Measurements from ENCODE around the gene SLC4A1. TPM values are rescaled to one million over a fixed set of nuclear protein-coding genes. Genes with fewer than 3 reads are reported as not detected.

The SLC4A1 gene
- total and polyA plus RNA-seq, 10 donors = 0.04 to 315 (median 10.3) TPM

DNA sequence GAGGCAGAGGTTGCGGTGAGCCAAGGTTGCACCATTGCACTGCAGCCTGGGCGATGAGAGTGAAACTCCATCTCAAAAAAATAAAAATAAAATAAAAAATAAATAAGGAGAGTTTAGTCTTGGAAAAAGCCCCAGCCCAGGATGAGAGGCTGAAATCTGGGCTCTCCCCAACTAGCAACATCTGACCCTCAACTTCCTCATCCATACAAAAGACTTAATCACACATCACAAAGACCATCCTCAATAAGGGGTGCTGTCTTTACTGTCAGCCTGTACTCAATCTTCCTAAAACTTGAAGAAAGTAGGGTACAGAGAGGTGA is 11.4 kb upstream of the SLC4A1 start:
- Histone ChIP-seq H3K36me3 (no peaks in the 10 kb centered on the region), H3K4me1 (peaks cover 12 to 33% (median 25%) of the 10 kb centered on the region in 6 donors), H3K27ac (peak overlapping the region in 7 of 8 donors; percentile 61 to 87 (median 80)), H3K9me3 (no peaks in the 10 kb centered on the region), H3K27me3 (replicated peaks in 1 of 7) (no peaks in the 10 kb centered on the region), H3K4me3 (peak overlapping the region in 1 of 8 donors; percentile 17)
- WGBS, 5 donors = 75 to 90% (median 86%) methylated on average over 2 of the region's 2 CpGs
- TF ChIP-seq POLR2A (IDR thresholded peaks at IDR 0.05) (no peak), POLR2AphosphoS5 (IDR thresholded peaks at IDR 0.05) (no peak)
- TF ChIP-seq, protein P1, sequence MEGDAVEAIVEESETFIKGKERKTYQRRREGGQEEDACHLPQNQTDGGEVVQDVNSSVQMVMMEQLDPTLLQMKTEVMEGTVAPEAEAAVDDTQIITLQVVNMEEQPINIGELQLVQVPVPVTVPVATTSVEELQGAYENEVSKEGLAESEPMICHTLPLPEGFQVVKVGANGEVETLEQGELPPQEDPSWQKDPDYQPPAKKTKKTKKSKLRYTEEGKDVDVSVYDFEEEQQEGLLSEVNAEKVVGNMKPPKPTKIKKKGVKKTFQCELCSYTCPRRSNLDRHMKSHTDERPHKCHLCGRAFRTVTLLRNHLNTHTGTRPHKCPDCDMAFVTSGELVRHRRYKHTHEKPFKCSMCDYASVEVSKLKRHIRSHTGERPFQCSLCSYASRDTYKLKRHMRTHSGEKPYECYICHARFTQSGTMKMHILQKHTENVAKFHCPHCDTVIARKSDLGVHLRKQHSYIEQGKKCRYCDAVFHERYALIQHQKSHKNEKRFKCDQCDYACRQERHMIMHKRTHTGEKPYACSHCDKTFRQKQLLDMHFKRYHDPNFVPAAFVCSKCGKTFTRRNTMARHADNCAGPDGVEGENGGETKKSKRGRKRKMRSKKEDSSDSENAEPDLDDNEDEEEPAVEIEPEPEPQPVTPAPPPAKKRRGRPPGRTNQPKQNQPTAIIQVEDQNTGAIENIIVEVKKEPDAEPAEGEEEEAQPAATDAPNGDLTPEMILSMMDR (IDR thresholded peaks at IDR 0.05 in 8 of 11, conservative IDR thresholded peaks at IDR 0.05 in 3 of 11) = no peak
- intact Hi-C loops (cut with DNase I; ENCODE audit: low total_unique reads) = loop anchor here (10.0 kb wide), 1 partner anchor 55 kb away; no protein-coding TSS in a partner anchor
- DNase-seq = no peak

- H3K4me1 ChIP-seq = peaks cover 12 to 33% (median 25%) of the 10 kb centered on the region in 6 donors
- WGBS, 5 donors = 75 to 93% (median 90%) methylated on average over 4 of the region's 4 CpGs
Measured at GRCh38 chr17:44277976-44278375, 10.0 kb upstream of the SLC4A1 start.

GRCh38 chr17:44273607-44274006 is 5.7 kb upstream of the SLC4A1 start:
- Histone ChIP-seq H3K4me1 (peaks cover 0 to 12% (median under 1%) of the 10 kb centered on the region in 6 donors), H3K27me3 (replicated peaks in 1 of 7) (no peaks in the 10 kb centered on the region), H3K27ac (no peak overlapping the region), H3K9me3 (no peaks in the 10 kb centered on the region), H3K4me3 (no peak overlapping the region), H3K36me3 (no peaks in the 10 kb centered on the region)
- 93 to 97% (median 94%) methylated on average over 5 of the region's 5 CpGs for WGBS, 5 donors
- DNase-seq = no peak
- no peak for TF ChIP-seq POLR2AphosphoS5 (IDR thresholded peaks at IDR 0.05)
- TF ChIP-seq, protein P1 (IDR thresholded peaks at IDR 0.05 in 8 of 11, conservative IDR thresholded peaks at IDR 0.05 in 3 of 11) = no peak
- TF ChIP-seq POLR2A (IDR thresholded peaks at IDR 0.05) = no peak
- intact Hi-C loops (cut with DNase I; ENCODE audit: low total_unique reads) = loop anchor here (10.0 kb wide), 1 partner anchor 49 kb away; no protein-coding TSS in a partner anchor

More at GRCh38 chr17:44277976-44278375, 10.0 kb upstream of the SLC4A1 start:
- DNase-seq = no peak
- Histone ChIP-seq H3K27me3 (replicated peaks in 1 of 7) (no peaks in the 10 kb centered on the region), H3K4me3 (no peak overlapping the region), H3K9me3 (no peaks in the 10 kb centered on the region), H3K27ac (no peak overlapping the region), H3K36me3 (no peaks in the 10 kb centered on the region)
- TF ChIP-seq POLR2AphosphoS5 (IDR thresholded peaks at IDR 0.05) (no peak), POLR2A (IDR thresholded peaks at IDR 0.05) (no peak)
- TF ChIP-seq, protein P1 (IDR thresholded peaks at IDR 0.05 in 8 of 11, conservative IDR thresholded peaks at IDR 0.05 in 3 of 11) = no peak
- intact Hi-C loops (cut with DNase I; ENCODE audit: low total_unique reads) = loop anchor here (10.0 kb wide), 1 partner anchor 53 kb away; no protein-coding TSS in a partner anchor

DNA sequence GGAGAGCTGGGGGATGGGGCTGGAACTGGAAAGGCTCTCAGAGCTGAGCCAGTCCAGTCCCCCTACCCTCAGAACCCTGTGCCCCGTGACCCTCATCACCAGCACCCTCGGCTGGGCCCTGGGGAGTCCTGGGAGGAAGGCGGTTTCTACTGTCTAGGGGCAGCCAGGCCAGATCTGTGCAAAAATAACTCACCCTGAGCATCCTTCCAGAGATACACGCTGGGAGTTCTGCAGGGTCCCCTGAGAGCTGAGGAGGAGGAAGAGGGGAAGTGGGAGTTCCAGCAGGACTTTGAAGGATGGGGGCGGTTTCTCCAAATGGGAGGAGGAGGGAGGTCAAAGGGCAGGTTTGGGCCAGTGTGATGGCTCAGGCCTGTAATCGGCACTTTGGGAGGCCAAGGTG is 5.0 kb upstream of the SLC4A1 start:
- TF ChIP-seq, protein P1 (IDR thresholded peaks at IDR 0.05 in 8 of 11, conservative IDR thresholded peaks at IDR 0.05 in 3 of 11) = no peak
- TF ChIP-seq POLR2A (IDR thresholded peaks at IDR 0.05) (no peak), POLR2AphosphoS5 (IDR thresholded peaks at IDR 0.05) (no peak)
- Histone ChIP-seq H3K9me3 (no peaks in the 10 kb centered on the region), H3K36me3 (no peaks in the 10 kb centered on the region), H3K27ac (no peak overlapping the region), H3K27me3 (replicated peaks in 1 of 7) (no peaks in the 10 kb centered on the region), H3K4me1 (peaks cover 0 to 8% (median 0%) of the 10 kb centered on the region in 6 donors), H3K4me3 (no peak overlapping the region)
- DNase-seq = no peak
- WGBS, 5 donors = 67 to 86% (median 81%) methylated on average over 6 of the region's 6 CpGs
- intact Hi-C loops (cut with DNase I; ENCODE audit: low total_unique reads) = loop anchor here (10.0 kb wide), 1 partner anchor 48 kb away; no protein-coding TSS in a partner anchor

Data from spleen (tissue), 11 donors.